Skeletal muscle cell (primary cell): ENCODE data around the gene GALNT2.

ENCODE experiments used
- DNase-seq: peaks from one replicate; pipeline ENCODE4 v3.0.0-alpha.2; 2010; ENCODE audit warnings: low read depth
- H3K4me3 ChIP-seq: 2 replicates; pipeline ENCODE4 v1.5.1; 2011; ENCODE audit warnings: low read depth, mild to moderate bottlenecking, control low read depth, low read length, moderate library complexity

GALNT2 gene

GRCh38 chr1:230123280-230124185 lies 56.5 kb downstream of the GALNT2 start:
- H3K4me3 ChIP-seq = no peak overlapping the region
- no peak for DNase-seq

DNA sequence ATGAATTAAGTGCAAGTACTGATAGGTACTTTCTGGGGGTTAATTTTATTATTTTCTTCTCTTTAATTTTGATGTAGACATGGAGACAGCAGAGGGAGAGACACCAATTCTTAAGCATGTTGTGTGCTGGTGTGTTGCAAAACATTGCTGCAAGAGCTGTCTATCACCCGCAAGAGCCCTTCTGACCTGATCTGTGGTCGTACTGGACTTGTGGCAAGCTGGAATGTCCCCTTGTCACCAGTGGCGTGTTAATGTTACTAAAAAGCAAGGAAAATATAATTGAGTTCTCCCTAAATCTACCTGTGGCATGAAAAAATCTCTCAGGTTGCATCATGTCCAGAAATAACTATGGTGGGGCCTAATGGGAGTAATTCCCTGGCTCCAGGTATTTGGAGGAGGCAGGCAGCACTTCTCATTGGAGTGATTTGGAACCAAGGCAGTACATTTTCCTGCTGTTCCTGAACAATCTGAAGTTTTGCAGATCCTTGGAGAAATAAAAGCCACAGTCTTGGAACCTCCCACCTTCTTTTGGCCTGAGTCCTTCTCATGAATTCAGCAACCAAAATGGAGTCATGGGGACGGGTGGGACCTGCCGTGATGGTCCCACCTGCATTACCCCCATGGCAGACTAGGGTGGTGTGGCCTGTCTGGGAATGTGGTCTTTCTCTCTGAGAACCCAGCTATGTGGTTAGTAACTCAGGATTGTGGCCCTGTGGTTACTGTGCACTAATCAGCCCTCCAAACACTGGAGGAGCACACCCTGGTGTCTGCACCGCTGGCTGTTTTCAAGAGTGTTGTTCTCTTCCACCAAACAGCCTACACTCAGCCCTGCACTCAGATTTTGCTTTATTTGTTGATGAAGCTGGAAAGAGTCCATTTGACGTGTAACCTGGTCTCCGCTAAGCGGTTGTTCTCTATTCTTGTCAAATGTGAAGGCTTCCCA lies 57.4 kb downstream of the GALNT2 start:
- no peak for DNase-seq
- no peak overlapping the region for H3K4me3 ChIP-seq

GRCh38 chr1:230125141-230125540 lies 58.1 kb downstream of the GALNT2 start:
- DNase-seq = no peak
- H3K4me3 ChIP-seq = no peak overlapping the region

DNA sequence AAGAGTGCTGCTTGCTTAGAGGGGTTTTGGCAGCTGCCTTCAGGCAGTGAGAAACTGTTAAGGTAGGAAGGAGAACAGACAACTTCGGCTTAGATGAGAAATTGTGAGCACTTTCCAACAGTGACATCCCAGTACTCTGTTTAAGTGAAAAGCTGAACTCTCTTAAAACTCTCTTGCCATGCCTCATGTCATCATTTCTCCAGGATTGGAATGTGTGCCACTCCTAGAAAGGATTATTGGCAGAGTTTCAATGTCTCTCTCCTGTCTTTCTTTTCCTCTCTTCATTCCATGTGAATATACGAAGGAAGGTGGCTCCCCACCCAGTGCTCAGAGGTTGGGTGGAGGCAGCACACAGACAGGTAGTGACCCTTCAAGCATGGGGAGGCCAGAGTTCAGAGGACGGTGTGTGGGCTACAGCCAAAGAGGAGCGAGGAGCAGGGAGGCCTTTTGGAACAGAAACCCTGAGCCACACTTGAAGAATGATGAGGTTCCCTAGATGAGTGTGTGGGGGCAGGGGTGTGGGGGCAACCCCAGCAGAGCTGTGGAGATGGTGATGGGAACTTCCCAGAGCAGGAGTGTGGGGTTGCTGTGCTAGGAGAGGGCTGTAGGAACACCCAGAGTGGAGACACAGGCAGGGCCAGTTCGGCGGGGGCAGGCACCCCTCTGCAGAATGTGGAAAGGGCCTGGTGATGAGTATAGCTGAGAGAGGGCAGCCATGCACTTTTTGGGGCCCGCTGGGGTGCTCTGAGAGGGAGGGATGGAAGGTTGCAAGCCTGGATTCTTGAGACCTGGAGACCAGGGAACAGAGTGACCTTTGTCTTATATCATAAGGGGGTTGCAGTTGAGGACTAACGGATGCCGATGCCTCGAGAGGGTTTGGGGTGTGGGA lies 58.8 kb downstream of the GALNT2 start:
- no peak overlapping the region for H3K4me3 ChIP-seq
- DNase-seq = no peak

GRCh38 chr1:230126529-230127104 lies 59.6 kb downstream of the GALNT2 start:
- DNase-seq = no peak
- no peak overlapping the region for H3K4me3 ChIP-seq

GRCh38 chr1:230127105-230128054 lies 60.3 kb downstream of the GALNT2 start:
- DNase-seq = no peak
- no peak overlapping the region for H3K4me3 ChIP-seq

- no peak overlapping the region for H3K4me3 ChIP-seq
- no peak for DNase-seq
These were observed 61.7 kb downstream of the GALNT2 start for GRCh38 chr1:230128569-230129285.

DNA sequence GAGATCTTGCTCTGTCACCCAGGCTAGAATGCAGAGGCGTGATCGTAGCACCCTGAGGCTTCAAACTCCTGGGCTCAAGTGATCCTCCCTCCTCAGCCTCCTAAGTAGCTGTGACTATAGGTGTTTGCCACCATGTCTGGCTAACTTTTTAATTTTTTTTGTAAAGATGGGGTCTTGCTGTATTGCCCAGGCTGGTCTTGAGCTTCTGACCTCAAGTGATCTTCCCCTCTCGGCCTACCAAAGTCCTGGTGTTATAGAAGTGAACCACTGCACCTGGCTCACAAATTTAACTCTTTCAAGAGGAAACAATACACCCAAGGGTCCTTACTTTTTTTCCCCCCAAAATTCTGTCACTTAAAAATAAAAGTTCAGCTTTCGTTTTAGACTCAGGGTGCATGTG lies 62.3 kb downstream of the GALNT2 start:
- H3K4me3 ChIP-seq = no peak overlapping the region

GRCh38 chr1:230130172-230130944 lies 63.3 kb downstream of the GALNT2 start:
- no peak overlapping the region for H3K4me3 ChIP-seq
- no peak for DNase-seq

More for the DNA sequence above, 62.3 kb downstream of the GALNT2 start:
- DNase-seq = no peak

DNA sequence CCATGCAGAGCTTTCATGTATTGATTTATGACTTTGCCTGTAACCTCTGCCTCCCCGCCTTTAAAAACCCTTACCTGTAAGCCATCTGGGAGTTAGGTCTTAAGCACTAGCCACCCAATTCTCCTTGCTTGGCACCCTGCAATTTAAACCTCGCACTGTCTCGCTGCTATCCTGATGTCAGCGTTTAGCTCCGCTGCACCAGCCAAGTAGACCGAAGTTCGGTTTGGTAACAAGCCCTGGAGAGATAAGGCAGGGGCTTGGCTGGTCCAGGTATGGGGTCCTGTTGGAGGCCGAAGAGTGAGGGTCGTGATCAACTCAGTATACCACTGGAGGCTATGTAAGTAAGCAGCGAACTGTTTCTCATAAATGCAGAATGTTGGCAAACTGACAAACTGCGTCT lies 64.4 kb downstream of the GALNT2 start:
- no peak for DNase-seq
- no peak overlapping the region for H3K4me3 ChIP-seq

DNA sequence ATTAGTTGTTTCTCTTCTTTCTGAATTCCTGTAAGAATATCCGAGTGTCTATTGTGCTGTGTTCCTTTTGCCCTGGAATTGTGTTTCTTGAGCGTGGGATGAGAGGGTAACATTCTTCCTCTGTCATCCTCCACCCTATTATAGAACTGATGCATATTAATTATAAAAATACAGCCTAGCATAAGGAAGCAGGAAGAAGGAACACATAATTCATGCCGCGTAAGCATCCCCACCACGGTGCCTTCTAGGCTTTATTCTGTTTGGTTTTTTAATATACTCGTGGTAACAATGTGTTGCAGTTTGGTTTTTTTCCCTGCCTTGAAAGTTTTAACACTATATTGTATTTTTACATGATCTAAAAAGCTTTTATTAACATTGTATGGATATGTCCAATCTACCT lies 65.7 kb downstream of the GALNT2 start:
- no peak overlapping the region for H3K4me3 ChIP-seq
- DNase-seq = no peak

- DNase-seq = no peak
- no peak overlapping the region for H3K4me3 ChIP-seq
These were observed 68.7 kb downstream of the GALNT2 start for GRCh38 chr1:230135726-230136125.

DNA sequence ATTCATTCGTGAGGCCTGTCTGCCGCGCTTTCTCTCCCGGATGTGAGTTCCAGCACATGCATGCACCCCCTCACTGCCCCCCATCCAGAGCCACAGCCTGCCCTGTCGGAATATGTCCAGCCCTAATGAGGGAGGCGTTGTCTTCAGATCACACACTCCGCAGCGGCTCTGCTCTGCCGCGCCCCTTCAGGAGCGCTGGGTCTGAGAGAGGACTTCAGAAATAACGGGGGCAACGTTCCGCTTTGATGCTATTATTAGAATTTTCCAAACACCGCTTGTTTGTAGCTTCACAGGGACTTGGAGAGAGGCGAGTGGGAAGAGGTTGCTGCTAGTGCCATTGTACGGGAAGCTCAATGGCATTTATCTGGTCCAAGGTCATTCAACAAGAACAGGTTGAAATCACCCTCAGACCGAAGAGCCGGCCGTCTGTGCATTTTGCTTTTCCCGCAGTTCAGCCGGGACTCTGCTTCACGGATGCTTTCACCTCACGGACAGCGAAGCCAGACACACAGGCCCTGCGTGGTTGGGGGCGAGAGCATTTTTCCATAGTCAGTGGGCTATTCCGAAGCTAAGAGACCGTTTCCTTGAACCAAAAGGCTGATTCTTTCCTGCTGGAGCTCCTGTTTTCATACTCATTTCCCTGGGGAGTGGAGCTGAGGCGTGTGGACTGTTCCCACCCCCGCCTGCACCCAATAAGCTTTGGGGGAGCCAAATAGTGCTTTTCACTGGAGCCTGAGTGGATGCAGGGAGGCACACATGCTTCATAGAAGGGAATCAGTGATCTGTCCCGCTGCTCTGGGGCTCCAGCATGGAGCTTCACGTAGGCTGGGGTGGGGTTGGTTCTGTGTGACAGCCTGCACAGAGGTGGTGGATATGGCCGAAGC lies 69.7 kb downstream of the GALNT2 start:
- DNase-seq = no peak
- no peak overlapping the region for H3K4me3 ChIP-seq

DNA sequence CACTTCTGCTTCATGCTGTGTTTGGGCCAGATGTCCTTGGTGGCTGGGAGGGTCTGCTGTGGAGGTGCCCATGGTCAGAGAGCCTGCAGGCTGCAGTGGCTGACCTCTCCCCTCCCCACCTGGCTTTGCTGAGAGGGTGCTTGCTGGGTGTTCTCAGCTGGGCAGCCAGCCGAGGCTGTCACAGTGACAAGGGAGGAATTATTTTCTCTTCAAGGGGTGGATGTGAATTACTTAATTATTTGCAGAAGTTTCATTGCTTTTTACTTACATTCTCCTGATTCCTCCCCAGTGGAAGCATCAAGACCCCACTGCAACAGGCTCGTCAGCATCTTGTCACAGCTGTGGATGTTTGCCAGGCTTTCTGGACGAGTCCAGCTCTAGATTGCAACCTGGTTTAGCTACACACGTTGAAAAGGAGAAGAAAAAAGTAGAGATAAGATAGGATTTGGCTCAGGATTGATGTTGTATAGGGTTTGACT lies 70.3 kb downstream of the GALNT2 start:
- DNase-seq = no peak
- no peak overlapping the region for H3K4me3 ChIP-seq

- H3K4me3 ChIP-seq = no peak overlapping the region
- DNase-seq = no peak
These were observed 71.7 kb downstream of the GALNT2 start for GRCh38 chr1:230138561-230139239.
